IMR-90 (cell line): ENCODE results near the gene PDLIM5.
"Not testable (repeated sequence)": the region's sequence is repeated elsewhere in the genome, so short reads cannot be mapped to it uniquely, and the experiment has no call there.

Experiments used
- CHD1 ChIP-seq: IDR thresholded peaks from 2 replicates; pipeline ENCODE4 v1.6.1; 2012; ENCODE audit warnings: low read depth, low read length, improper control_type of control experiment
- MAFK ChIP-seq: IDR thresholded peaks from 2 replicates; pipeline ENCODE4 v1.6.1; 2012; ENCODE audit warnings: low read depth, low read length, improper control_type of control experiment
- RAD21 ChIP-seq: IDR thresholded peaks from 2 replicates; pipeline ENCODE4 v1.6.1; 2012; ENCODE audit warnings: low read length, improper control_type of control experiment
- USF2 ChIP-seq: fragments of 150-350 bp; IDR thresholded peaks from 2 replicates; pipeline ENCODE4 v1.6.1; 2017; ENCODE audit warnings: mild to moderate bottlenecking, antibody characterized with exemption, low read length, low read depth
- TF ChIP-seq, protein P1 (sequence below): conservative IDR thresholded peaks from 2 replicates; pipeline ENCODE4 v1.5.1; 2012; ENCODE audit warnings: mild to moderate bottlenecking, low read depth, low read length, improper control_type of control experiment

DNA sequence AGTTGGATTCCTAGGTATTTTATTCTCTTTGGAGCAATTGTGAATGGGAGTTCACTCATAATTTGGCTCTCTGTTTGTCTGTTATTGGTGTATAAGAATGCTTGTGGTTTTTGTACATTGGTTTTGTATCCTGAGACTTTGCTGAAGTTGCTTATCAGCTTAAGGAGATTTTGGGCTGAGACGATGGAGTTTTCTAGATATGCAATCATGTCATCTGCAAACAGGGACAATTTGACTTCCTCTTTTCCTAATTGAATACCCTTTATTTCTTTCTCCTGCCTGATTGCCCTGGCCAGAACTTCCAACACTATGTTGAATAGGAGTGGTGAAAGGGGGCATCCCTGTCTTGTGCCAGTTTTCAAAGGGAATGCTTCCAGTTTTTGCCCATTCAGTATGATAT, 105.9 kb downstream of the PDLIM5 start:
- TF ChIP-seq, protein P1, sequence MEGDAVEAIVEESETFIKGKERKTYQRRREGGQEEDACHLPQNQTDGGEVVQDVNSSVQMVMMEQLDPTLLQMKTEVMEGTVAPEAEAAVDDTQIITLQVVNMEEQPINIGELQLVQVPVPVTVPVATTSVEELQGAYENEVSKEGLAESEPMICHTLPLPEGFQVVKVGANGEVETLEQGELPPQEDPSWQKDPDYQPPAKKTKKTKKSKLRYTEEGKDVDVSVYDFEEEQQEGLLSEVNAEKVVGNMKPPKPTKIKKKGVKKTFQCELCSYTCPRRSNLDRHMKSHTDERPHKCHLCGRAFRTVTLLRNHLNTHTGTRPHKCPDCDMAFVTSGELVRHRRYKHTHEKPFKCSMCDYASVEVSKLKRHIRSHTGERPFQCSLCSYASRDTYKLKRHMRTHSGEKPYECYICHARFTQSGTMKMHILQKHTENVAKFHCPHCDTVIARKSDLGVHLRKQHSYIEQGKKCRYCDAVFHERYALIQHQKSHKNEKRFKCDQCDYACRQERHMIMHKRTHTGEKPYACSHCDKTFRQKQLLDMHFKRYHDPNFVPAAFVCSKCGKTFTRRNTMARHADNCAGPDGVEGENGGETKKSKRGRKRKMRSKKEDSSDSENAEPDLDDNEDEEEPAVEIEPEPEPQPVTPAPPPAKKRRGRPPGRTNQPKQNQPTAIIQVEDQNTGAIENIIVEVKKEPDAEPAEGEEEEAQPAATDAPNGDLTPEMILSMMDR = not testable (repeated sequence)
- TF ChIP-seq CHD1, MAFK, RAD21, USF2: not testable (repeated sequence)
